Vagina (tissue), 2 donors: ENCODE measurements around the gene NAGS. TPM values are rescaled to one million over a fixed set of nuclear protein-coding genes. Genes with fewer than 3 reads are reported as not detected.
A peak's percentile ranks its signal among the peaks of the same experiment; 100 is the strongest.

ENCODE experiments used
- DNase-seq, 2 donors: peaks; one replicate each; pipeline ENCODE4 v3.0.0-alpha.2; 2017; ENCODE audit errors: extremely low spot score in 2 of 2
- H3K27ac ChIP-seq: fragments of 200-600 bp; sonication (generic); one replicate; pipeline ENCODE4 v1.5.1; 2019
- H3K27me3 ChIP-seq: fragments of 200-600 bp; sonication (generic); one replicate; pipeline ENCODE4 v1.5.1; 2019
- H3K36me3 ChIP-seq, 2 donors: fragments of 200-600 bp; sonication (generic); one replicate each; pipeline ENCODE4 v1.5.1; 2017 to 2019
- H3K4me1 ChIP-seq: fragments of 200-600 bp; sonication (generic); one replicate; pipeline ENCODE4 v1.5.1; 2019
- H3K4me3 ChIP-seq, 2 donors: fragments of 200-600 bp; sonication (generic); 1 replicate in 1 of 2; 2 replicates in 1 of 2; pipeline ENCODE4 v1.5.1; 2016 to 2019
- H3K9me3 ChIP-seq: fragments of 200-600 bp; sonication (generic); one replicate; pipeline ENCODE4 v1.5.1; 2019
- POLR2A ChIP-seq, 2 donors: fragments of 450-650 bp; IDR thresholded peaks; one replicate each; pipeline ENCODE4 v1.6.1; 2017; ENCODE audit warnings: antibody characterized with exemption in 2 of 2, mild to moderate bottlenecking in 2 of 2, moderate library complexity in 2 of 2
- POLR2AphosphoS5 ChIP-seq, 2 donors: sonication (generic); formaldehyde crosslinking; IDR thresholded peaks; one replicate each; pipeline ENCODE4 v1.9.0; 2017; ENCODE audit warnings: antibody characterized with exemption in 2 of 2, mild to moderate bottlenecking in 2 of 2, low read depth in 1 of 2; ENCODE audit not compliant: insufficient read depth in 1 of 2
- intact Hi-C: fragments of 100-400 bp; cut with DNase I; formaldehyde crosslinking; loops from one replicate; pipeline ENCODE4 v1.15.1; 2023
- total RNA-seq: library from RNA; depleted of rRNA; stranded (reverse); fragments of >200 nt; gene quantifications from one replicate; pipeline ENCODE4 v1.2.3, GENCODE V29; 2016
- TF ChIP-seq, protein P1 (sequence below), 3 experiments: fragments of 450-650 bp in 2 of 3; fragments of 200-600 bp in 1 of 3; sonication (generic) in 1 of 3; IDR thresholded peaks; one replicate each; pipeline ENCODE4 v1.5.1; 2017 to 2019; ENCODE audit warnings: antibody characterized with exemption in 3 of 3, mild to moderate bottlenecking in 2 of 3, moderate library complexity in 2 of 3

NAGS gene
- total RNA-seq, 1 donor from 2014 or later: 4.9 TPM

DNA sequence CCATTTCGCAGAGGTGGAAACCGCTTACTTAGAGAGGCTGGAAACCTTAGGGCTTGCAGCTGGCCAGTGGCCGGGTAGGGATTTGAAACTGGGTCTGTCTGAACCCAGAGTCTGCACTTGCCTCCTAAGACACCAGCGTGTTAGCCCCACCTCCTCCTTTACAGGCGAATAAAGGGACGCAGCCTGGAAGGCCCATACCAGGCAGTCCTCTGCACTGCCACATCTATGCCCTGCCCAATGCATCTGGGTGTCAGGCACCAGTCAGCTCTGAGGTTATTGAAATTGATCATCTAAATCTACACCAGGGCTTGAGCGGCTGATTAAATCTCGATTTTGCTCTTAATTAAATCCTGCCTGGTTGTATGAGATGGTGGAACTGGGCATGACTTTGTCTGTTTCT lies 19.9 kb upstream of the NAGS start:
- Histone ChIP-seq H3K4me3 (peak overlapping the region in 1 of 2 donors; percentile 37), H3K27ac (no peak overlapping the region), H3K4me1 (peaks cover 13% of the 10 kb centered on the region), H3K9me3 (no peaks in the 10 kb centered on the region), H3K36me3 (no peaks in the 10 kb centered on the region), H3K27me3 (no peaks in the 10 kb centered on the region)
- no peak for TF ChIP-seq POLR2A (IDR thresholded peaks at IDR 0.05)
- TF ChIP-seq POLR2AphosphoS5 (IDR thresholded peaks at IDR 0.05; ENCODE audit: insufficient read depth in 1 of 2, low read depth in 1 of 2): no peak
- TF ChIP-seq, protein P1, sequence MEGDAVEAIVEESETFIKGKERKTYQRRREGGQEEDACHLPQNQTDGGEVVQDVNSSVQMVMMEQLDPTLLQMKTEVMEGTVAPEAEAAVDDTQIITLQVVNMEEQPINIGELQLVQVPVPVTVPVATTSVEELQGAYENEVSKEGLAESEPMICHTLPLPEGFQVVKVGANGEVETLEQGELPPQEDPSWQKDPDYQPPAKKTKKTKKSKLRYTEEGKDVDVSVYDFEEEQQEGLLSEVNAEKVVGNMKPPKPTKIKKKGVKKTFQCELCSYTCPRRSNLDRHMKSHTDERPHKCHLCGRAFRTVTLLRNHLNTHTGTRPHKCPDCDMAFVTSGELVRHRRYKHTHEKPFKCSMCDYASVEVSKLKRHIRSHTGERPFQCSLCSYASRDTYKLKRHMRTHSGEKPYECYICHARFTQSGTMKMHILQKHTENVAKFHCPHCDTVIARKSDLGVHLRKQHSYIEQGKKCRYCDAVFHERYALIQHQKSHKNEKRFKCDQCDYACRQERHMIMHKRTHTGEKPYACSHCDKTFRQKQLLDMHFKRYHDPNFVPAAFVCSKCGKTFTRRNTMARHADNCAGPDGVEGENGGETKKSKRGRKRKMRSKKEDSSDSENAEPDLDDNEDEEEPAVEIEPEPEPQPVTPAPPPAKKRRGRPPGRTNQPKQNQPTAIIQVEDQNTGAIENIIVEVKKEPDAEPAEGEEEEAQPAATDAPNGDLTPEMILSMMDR (IDR thresholded peaks at IDR 0.05): no peak
- no peak for DNase-seq
- intact Hi-C loops: no loop called here

DNA sequence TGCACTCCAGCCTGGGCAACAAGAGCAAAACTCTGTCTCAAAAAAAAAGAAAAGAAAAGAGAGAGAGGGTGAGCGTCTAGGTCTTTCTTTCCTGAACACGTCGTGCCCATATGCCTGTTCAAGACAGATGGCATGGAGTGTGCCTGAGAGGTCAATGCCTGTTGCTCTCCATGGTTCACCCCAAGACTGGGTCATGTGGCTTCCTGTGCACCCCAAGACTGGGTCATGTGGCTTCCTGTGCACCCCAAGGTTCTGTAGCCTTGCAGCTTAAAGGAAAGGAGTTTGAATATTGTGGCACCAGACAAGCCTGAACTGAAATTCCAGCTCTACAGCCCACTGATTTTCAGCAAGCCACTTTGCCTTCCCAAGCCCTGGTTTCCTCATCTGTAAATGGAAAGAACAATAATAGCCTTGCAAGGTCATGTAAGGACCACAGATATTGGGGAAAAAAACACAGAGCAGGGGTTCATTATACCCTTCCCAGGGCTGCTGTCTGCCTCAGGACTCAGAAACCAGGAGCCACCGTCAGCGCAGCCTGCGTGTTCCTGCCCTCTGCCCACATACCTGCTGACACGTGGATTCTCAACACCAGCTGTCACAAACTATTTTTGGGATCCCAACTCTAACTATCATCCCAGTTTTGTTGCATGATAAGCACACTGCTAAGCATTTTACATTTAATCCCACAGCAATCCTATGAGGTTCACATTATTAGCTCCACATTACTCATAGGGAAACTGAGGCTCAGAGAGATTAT lies 18.0 kb upstream of the NAGS start:
- intact Hi-C loops: no loop called here
- Histone ChIP-seq H3K4me1 (peaks cover 13% of the 10 kb centered on the region), H3K9me3 (no peaks in the 10 kb centered on the region), H3K36me3 (no peaks in the 10 kb centered on the region), H3K27ac (no peak overlapping the region), H3K4me3 (no peak overlapping the region), H3K27me3 (no peaks in the 10 kb centered on the region)
- no peak for TF ChIP-seq POLR2AphosphoS5 (IDR thresholded peaks at IDR 0.05; ENCODE audit: insufficient read depth in 1 of 2, low read depth in 1 of 2)
- TF ChIP-seq POLR2A (IDR thresholded peaks at IDR 0.05): no peak
- no peak for DNase-seq

DNA sequence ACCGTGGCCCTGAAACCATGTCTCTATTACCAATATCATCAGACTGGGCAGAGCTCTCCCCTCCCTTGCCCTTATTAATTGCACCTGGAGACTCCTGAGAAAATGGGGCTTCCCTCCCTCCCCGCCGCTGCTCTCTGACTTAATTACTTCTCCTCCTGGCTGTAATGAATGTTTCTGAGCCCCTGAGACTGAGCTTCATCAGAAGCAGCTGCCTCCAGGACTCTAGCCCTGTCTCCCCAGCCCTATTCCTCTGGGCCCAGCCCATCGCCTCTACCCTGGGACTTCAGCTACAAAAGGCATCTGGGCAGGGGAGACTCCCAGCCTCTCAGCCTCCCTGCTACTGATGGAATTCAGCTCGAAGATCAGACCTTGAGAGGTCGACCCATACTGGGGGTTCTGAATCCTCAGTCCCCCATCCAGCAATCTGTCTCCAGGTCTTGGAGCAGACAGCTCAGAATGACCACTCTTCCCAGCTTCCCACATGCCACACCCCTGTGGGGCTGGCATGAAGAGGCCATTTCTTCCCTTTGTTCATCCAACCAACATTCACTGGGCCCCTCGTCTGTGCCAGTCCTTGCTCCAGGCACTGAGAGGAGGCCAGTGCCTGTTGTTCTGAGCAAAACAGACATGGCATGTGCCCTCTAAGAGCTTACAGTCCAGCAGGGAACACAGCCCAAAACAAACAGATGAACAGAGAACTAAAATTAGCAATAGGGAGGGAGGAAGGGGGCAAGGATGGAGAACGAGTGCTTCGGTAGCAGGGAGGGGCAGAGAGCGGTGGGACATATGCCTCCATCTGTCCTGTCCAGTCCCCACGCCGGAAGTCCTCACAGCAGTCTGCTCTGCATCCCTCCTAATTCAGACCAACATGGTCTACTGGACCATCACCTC lies 17.0 kb upstream of the NAGS start:
- intact Hi-C loops: no loop called here
- Histone ChIP-seq H3K9me3 (no peaks in the 10 kb centered on the region), H3K4me3 (no peak overlapping the region), H3K27me3 (no peaks in the 10 kb centered on the region), H3K4me1 (peaks cover 13% of the 10 kb centered on the region), H3K27ac (no peak overlapping the region), H3K36me3 (no peaks in the 10 kb centered on the region)
- no peak for DNase-seq
- TF ChIP-seq, protein P1 (IDR thresholded peaks at IDR 0.05): no peak
- TF ChIP-seq POLR2A (IDR thresholded peaks at IDR 0.05) (no peak), POLR2AphosphoS5 (IDR thresholded peaks at IDR 0.05; ENCODE audit: insufficient read depth in 1 of 2, low read depth in 1 of 2) (no peak)

DNA sequence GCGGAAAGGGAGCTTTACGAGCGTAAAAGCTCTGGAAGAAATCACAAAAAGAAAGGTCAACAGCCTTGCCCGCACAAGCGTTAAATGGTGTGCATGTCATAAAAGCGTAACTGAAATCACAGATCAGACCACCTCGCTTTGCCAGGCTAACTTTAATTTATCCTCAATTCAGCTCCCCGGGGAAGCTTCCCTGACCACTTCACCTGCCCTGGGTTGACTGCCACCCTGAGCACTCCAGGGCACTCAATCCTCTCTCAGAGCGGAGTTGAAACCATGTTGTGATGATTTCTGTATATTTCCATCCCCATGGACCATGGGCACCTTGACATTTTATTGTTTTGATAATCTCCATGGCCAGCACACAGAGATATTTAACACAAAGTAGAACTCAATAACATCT lies 16.1 kb upstream of the NAGS start:
- Histone ChIP-seq H3K9me3 (no peaks in the 10 kb centered on the region), H3K4me1 (peaks cover 12% of the 10 kb centered on the region), H3K27ac (no peak overlapping the region), H3K4me3 (no peak overlapping the region), H3K36me3 (no peaks in the 10 kb centered on the region), H3K27me3 (no peaks in the 10 kb centered on the region)
- DNase-seq: no peak
- TF ChIP-seq, protein P1 (IDR thresholded peaks at IDR 0.05): no peak
- TF ChIP-seq POLR2A (IDR thresholded peaks at IDR 0.05): no peak
- no peak for TF ChIP-seq POLR2AphosphoS5 (IDR thresholded peaks at IDR 0.05; ENCODE audit: insufficient read depth in 1 of 2, low read depth in 1 of 2)
- intact Hi-C loops: no loop called here

DNA sequence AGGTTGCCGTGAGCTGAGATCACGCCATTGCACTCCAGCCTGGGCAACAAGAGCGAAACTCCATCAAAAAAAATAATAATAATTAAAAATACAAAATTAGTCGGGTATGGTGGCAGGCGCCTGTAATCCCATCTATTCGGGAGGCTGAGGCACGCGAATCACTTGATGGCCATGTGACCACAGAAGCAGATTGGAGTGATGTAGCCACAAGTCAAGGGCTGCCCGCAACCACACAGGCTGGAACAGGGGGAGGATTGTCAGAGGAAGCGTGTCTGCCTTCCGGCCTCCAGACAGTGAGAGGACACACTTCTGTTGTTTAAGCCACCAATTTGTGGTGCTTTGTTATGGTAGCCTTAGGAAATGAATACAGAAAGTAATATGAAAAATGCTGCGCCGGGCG lies 11.8 kb upstream of the NAGS start:
- intact Hi-C loops: no loop called here
- Histone ChIP-seq H3K27me3 (no peaks in the 10 kb centered on the region), H3K36me3 (no peaks in the 10 kb centered on the region), H3K27ac (no peak overlapping the region), H3K9me3 (no peaks in the 10 kb centered on the region), H3K4me1 (peaks cover 5% of the 10 kb centered on the region), H3K4me3 (no peak overlapping the region)
- TF ChIP-seq POLR2A (IDR thresholded peaks at IDR 0.05): no peak
- no peak for TF ChIP-seq POLR2AphosphoS5 (IDR thresholded peaks at IDR 0.05; ENCODE audit: insufficient read depth in 1 of 2, low read depth in 1 of 2)
- TF ChIP-seq, protein P1 (IDR thresholded peaks at IDR 0.05): no peak
- DNase-seq: no peak
